IPS-20b (cell line): Measurements from ENCODE around the gene TEX11.
"Not testable (repeated sequence)": the region's sequence is repeated elsewhere in the genome, so short reads cannot be mapped to it uniquely, and the experiment has no call there.

Experiments
- H3K27ac ChIP-seq: one replicate; pipeline ENCODE4 v1.5.1; 2013; ENCODE audit warnings: low read length
- H3K27me3 ChIP-seq: 2 replicates; pipeline ENCODE4 v1.6.1; 2013; ENCODE audit warnings: mild to moderate bottlenecking, low read length, inconsistent platforms; ENCODE audit not compliant: insufficient read depth
- H3K36me3 ChIP-seq: 2 replicates; pipeline ENCODE4 v1.6.1; 2013; ENCODE audit warnings: low read depth, mild to moderate bottlenecking, inconsistent platforms, low read length, moderate library complexity; ENCODE audit not compliant: insufficient read depth
- H3K4me1 ChIP-seq: 2 replicates; pipeline ENCODE4 v1.6.1; 2013; ENCODE audit warnings: mild to moderate bottlenecking, control low read depth, inconsistent platforms, low read length, moderate library complexity; ENCODE audit not compliant: insufficient read depth
- H3K4me3 ChIP-seq: 2 replicates; pipeline ENCODE4 v1.5.1; 2013; ENCODE audit warnings: mild to moderate bottlenecking, low read length, inconsistent platforms
- H3K9ac ChIP-seq: 2 replicates; pipeline ENCODE4 v1.6.1; 2013; ENCODE audit warnings: low read depth, mild to moderate bottlenecking, inconsistent platforms, low read length, moderate library complexity
- H3K9me3 ChIP-seq: 2 replicates; pipeline ENCODE4 v1.6.1; 2013; ENCODE audit warnings: mild to moderate bottlenecking, low read depth, low read length, inconsistent platforms; ENCODE audit not compliant: insufficient read depth

The TEX11 gene

GRCh38 chrX:70515270-70515669 is 393.2 kb downstream of the TEX11 start:
- not testable (repeated sequence) for H3K27ac ChIP-seq, H3K9me3 ChIP-seq, H3K4me1 ChIP-seq, H3K9ac ChIP-seq, H3K27me3 ChIP-seq, H3K36me3 ChIP-seq, H3K4me3 ChIP-seq

- Histone ChIP-seq H3K27me3 (no peaks in the 10 kb centered on the region), H3K4me3 (no peak overlapping the region), H3K27ac (no peak overlapping the region), H3K36me3 (peaks cover 13% of the 10 kb centered on the region; the same call in 1 of the 2 replicates), H3K9ac (no peak overlapping the region), H3K9me3 (no peaks in the 10 kb centered on the region), H3K4me1 (peaks cover 6% of the 10 kb centered on the region; the same call in 1 of the 2 replicates)
Measured at GRCh38 chrX:70509078-70509477, 399.4 kb downstream of the TEX11 start.

- H3K4me3 ChIP-seq: no peak overlapping the region
- H3K9me3 ChIP-seq: no peaks in the 10 kb centered on the region
- H3K4me1 ChIP-seq: peaks cover 6% of the 10 kb centered on the region; the same call in 1 of the 2 replicates
- H3K27me3 ChIP-seq: no peaks in the 10 kb centered on the region
- peaks cover 20% of the 10 kb centered on the region; the same call in 1 of the 2 replicates for H3K36me3 ChIP-seq
- H3K27ac ChIP-seq: no peak overlapping the region
- no peak overlapping the region for H3K9ac ChIP-seq
Measured at GRCh38 chrX:70508296-70508911, 400.1 kb downstream of the TEX11 start.

- Histone ChIP-seq H3K27ac (no peak overlapping the region), H3K27me3 (no peaks in the 10 kb centered on the region), H3K36me3 (peaks cover 49% of the 10 kb centered on the region), H3K4me1 (peaks cover 6% of the 10 kb centered on the region; the same call in 1 of the 2 replicates), H3K9me3 (no peaks in the 10 kb centered on the region), H3K4me3 (no peak overlapping the region), H3K9ac (no peak overlapping the region)
Measured at GRCh38 chrX:70505451-70505841, 403.1 kb downstream of the TEX11 start.

- Histone ChIP-seq H3K4me1 (peaks cover 6% of the 10 kb centered on the region; the same call in 1 of the 2 replicates), H3K27ac (no peak overlapping the region), H3K36me3 (peaks cover 54% of the 10 kb centered on the region), H3K9me3 (no peaks in the 10 kb centered on the region), H3K9ac (no peak overlapping the region), H3K4me3 (no peak overlapping the region), H3K27me3 (no peaks in the 10 kb centered on the region)
Measured at GRCh38 chrX:70504772-70505450, 403.6 kb downstream of the TEX11 start.

- Histone ChIP-seq H3K36me3 (peaks cover 94% of the 10 kb centered on the region), H3K9ac (no peak overlapping the region), H3K4me1 (no peaks in the 10 kb centered on the region), H3K27ac (no peak overlapping the region), H3K27me3 (no peaks in the 10 kb centered on the region), H3K9me3 (no peaks in the 10 kb centered on the region), H3K4me3 (no peak overlapping the region)
Measured at GRCh38 chrX:70500826-70501225, 407.7 kb downstream of the TEX11 start.

- H3K27me3 ChIP-seq: no peaks in the 10 kb centered on the region
- H3K4me3 ChIP-seq: no peak overlapping the region
- peaks cover 98% of the 10 kb centered on the region for H3K36me3 ChIP-seq
- H3K4me1 ChIP-seq: no peaks in the 10 kb centered on the region
- H3K9me3 ChIP-seq: no peaks in the 10 kb centered on the region
- no peak overlapping the region for H3K27ac ChIP-seq
- H3K9ac ChIP-seq: no peak overlapping the region
Measured at GRCh38 chrX:70498129-70498528, 410.4 kb downstream of the TEX11 start.

- Histone ChIP-seq H3K27ac (no peak overlapping the region), H3K9me3 (no peaks in the 10 kb centered on the region), H3K4me3 (no peak overlapping the region), H3K27me3 (no peaks in the 10 kb centered on the region), H3K4me1 (no peaks in the 10 kb centered on the region), H3K9ac (no peak overlapping the region), H3K36me3 (peaks cover 99% of the 10 kb centered on the region)
Measured at GRCh38 chrX:70497026-70497425, 411.5 kb downstream of the TEX11 start.

GRCh38 chrX:70496491-70496890 is 412.0 kb downstream of the TEX11 start:
- no peak overlapping the region for H3K9ac ChIP-seq
- H3K4me1 ChIP-seq: no peaks in the 10 kb centered on the region
- no peaks in the 10 kb centered on the region for H3K9me3 ChIP-seq
- H3K36me3 ChIP-seq: peaks cover 99% of the 10 kb centered on the region
- no peak overlapping the region for H3K4me3 ChIP-seq
- H3K27me3 ChIP-seq: no peaks in the 10 kb centered on the region
- no peak overlapping the region for H3K27ac ChIP-seq

- Histone ChIP-seq H3K9ac (no peak overlapping the region), H3K4me3 (no peak overlapping the region), H3K4me1 (no peaks in the 10 kb centered on the region), H3K9me3 (no peaks in the 10 kb centered on the region), H3K27me3 (no peaks in the 10 kb centered on the region), H3K36me3 (peaks cover 90% of the 10 kb centered on the region), H3K27ac (no peak overlapping the region)
Measured at GRCh38 chrX:70494441-70494840, 414.1 kb downstream of the TEX11 start.

GRCh38 chrX:70488856-70489255 is 419.7 kb downstream of the TEX11 start:
- H3K9me3 ChIP-seq: no peaks in the 10 kb centered on the region
- peaks cover 78% of the 10 kb centered on the region for H3K36me3 ChIP-seq
- H3K9ac ChIP-seq: no peak overlapping the region
- H3K27me3 ChIP-seq: no peaks in the 10 kb centered on the region
- H3K27ac ChIP-seq: no peak overlapping the region
- no peak overlapping the region for H3K4me3 ChIP-seq
- H3K4me1 ChIP-seq: no peaks in the 10 kb centered on the region

GRCh38 chrX:70485466-70485865 is 423.0 kb downstream of the TEX11 start:
- Histone ChIP-seq H3K9me3 (no peaks in the 10 kb centered on the region), H3K36me3 (peaks cover 73% of the 10 kb centered on the region), H3K27ac (no peak overlapping the region), H3K9ac (no peak overlapping the region), H3K4me3 (no peak overlapping the region), H3K27me3 (no peaks in the 10 kb centered on the region), H3K4me1 (peaks cover 4% of the 10 kb centered on the region; the same call in 1 of the 2 replicates)
